Heart right ventricle (tissue), 16 donors: ENCODE measurements around the gene ALOX15B. TPM values are rescaled to one million over a fixed set of nuclear protein-coding genes. Genes with fewer than 3 reads are reported as not detected.

Source experiments
- ATAC-seq, 8 donors: fragments of 200-7000 bp; cut with Tn5 transposase; one replicate each; pipeline ENCODE4 v1.9.1; 2020; ENCODE audit warnings: mild to moderate bottlenecking in 8 of 8, moderate library complexity in 8 of 8, moderate number of reproducible peaks in 1 of 8
- DNase-seq, 2 donors: peaks; one replicate each; pipeline ENCODE4 v3.0.0-alpha.2; 2020
- H3K27ac ChIP-seq, 10 donors: fragments of 200-600 bp; sonication (generic) in 2 of 10; one replicate each; pipeline versions ENCODE4 v1.5.0 to v1.8.0; 2020 to 2022; ENCODE audit warnings: mild to moderate bottlenecking in 3 of 10
- H3K27me3 ChIP-seq, 7 donors: fragments of 200-600 bp; one replicate each; pipeline ENCODE4 v1.8.0; 2021 to 2022; ENCODE audit warnings: mild to moderate bottlenecking in 2 of 7
- H3K36me3 ChIP-seq, 9 donors: fragments of 200-600 bp; sonication (generic) in 1 of 9; one replicate each; pipeline versions ENCODE4 v1.5.0 to v1.8.0; 2020 to 2022; ENCODE audit warnings: mild to moderate bottlenecking in 2 of 9
- H3K4me1 ChIP-seq, 9 donors: fragments of 200-600 bp; sonication (generic) in 1 of 9; one replicate each; pipeline versions ENCODE4 v1.5.0 to v1.8.0; 2020 to 2022; ENCODE audit warnings: mild to moderate bottlenecking in 4 of 9
- H3K4me3 ChIP-seq, 10 donors: fragments of 200-600 bp; sonication (generic) in 2 of 10; one replicate each; pipeline versions ENCODE4 v1.5.0 to v1.8.0; 2020 to 2022; ENCODE audit warnings: mild to moderate bottlenecking in 7 of 10, moderate library complexity in 2 of 10
- H3K9me3 ChIP-seq, 11 donors: fragments of 200-600 bp in 10 of 11; sonication (generic) in 2 of 11; one replicate each; pipeline versions ENCODE4 v1.5.0 to v1.8.0; 2013 to 2022; ENCODE audit warnings: mild to moderate bottlenecking in 2 of 11, control low read depth in 1 of 11, moderate library complexity in 1 of 11
- CTCF ChIP-seq, 9 donors: fragments of 200-600 bp; sonication (generic) in 2 of 9; IDR thresholded peaks; one replicate each; pipeline versions ENCODE4 v1.5.0 to v1.8.0; 2021 to 2022; ENCODE audit warnings: antibody characterized with exemption in 9 of 9, mild to moderate bottlenecking in 5 of 9, moderate library complexity in 1 of 9
- WGBS, 2 donors: extraction: QIAGEN DNeasy Blood & Tissue Kit; methylation state at CpG; one replicate each; pipeline ENCODE4 v1.1.7; 2013; ENCODE audit warnings: inconsistent platforms in 1 of 2; 5-methylcytosine and 5-hydroxymethylcytosine counted together
- intact Hi-C, 10 donors: fragments of 100-400 bp; cut with DNase I; formaldehyde crosslinking; loops; one replicate each; pipeline versions ENCODE4 v1.11.1 to v1.14.2; 2022
- polyA plus RNA-seq, 2 donors: library from polyadenylated mRNA; stranded (reverse); fragments of 200-250 nt; gene quantifications; one replicate each; pipeline ENCODE4 v1.2.3, GENCODE V29; 2013
- total RNA-seq, 10 donors: library from RNA; stranded (reverse); fragmentation: NEBNext Ultra II Directional in 3 of 10; extraction: Animal tissue kit (Norgen Biotek cat#: 25700) in 3 of 10; gene quantifications; one replicate each; pipeline versions ENCODE4 v1.2.1 to v1.2.4, GENCODE V29; 2021 to 2023
- donor health status: Arrhythmogenic right ventricular cardiomyopathy.
- donor health status: ischemic (EF 13 %, LVEDD 7.1; RV severe dilation, severe dysfunction).
- donor health status: healthy with polysubstance abuse.
- donor health status: DM: no; HTN: yes; CAD: no.
- donor health status: DM: no; HTN: no; CAD: no.
- donor health status: ischemic (EF 25% LVEDD 6.9; RV normal size, moderate dysfunction).
- donor health status: ischemic (EF 25% LVEDD 5.7; RV mildly dilated, moderate dysfunction).
- donor health status: healthy.
- donor health status: DM: yes; HTN: yes; CAD: no.
- donor health status: Ischemic cardiomyopathy.
- donor health status: ischemic (EF 35%, LVEDD 5.7; RV mildly dilated, moderate dysfunction).
- donor health status: nonischemic (EF 11% LVEDD 7.7; RV severe dilation, severe dysfunction).
- donor health status: DM: yes; HTN: yes; CAD: no.
- donor health status: PGD.
- donor health status: ischemic (EF 29% LVEDD 5.4; RV normal size, mild dysfunction).
- donor health status: nonischemic (EF 23%, LVEDD 6.1; RV moderate dilation, normal function).

Gene ALOX15B
- total and polyA plus RNA-seq, 12 donors: 0.10 to 1.3 (median 0.27) TPM; not detected in 6

GRCh38 chr17:8074554-8074953 lies 35.7 kb downstream of the ALOX15B start:
- Histone ChIP-seq H3K4me3 (no peak overlapping the region), H3K4me1 (peaks cover 4 to 29% (median 25%) of the 10 kb centered on the region in 9 donors), H3K36me3 (no peaks in the 10 kb centered on the region), H3K9me3 (no peaks in the 10 kb centered on the region), H3K27ac (no peak overlapping the region), H3K27me3 (peaks cover 6 to 92% (median 88%) of the 10 kb centered on the region in 7 donors)
- DNase-seq: no peak
- intact Hi-C loops: loop anchor here in 1 of 10 donors (5.0 kb wide), 1 partner anchor 223 kb away; the partner anchor contains the start of gene SLC25A35
- no peak for ATAC-seq
- WGBS, 2 donors: 35 to 46% methylated on average over 7 of the region's 7 CpGs
- TF ChIP-seq CTCF (IDR thresholded peaks at IDR 0.05): no peak

GRCh38 chr17:8075081-8075480 lies 36.2 kb downstream of the ALOX15B start:
- Histone ChIP-seq H3K27me3 (peaks cover 6 to 95% (median 92%) of the 10 kb centered on the region in 7 donors), H3K4me1 (peaks cover 7 to 32% (median 30%) of the 10 kb centered on the region in 9 donors), H3K9me3 (no peaks in the 10 kb centered on the region), H3K36me3 (no peaks in the 10 kb centered on the region), H3K27ac (no peak overlapping the region), H3K4me3 (no peak overlapping the region)
- ATAC-seq (no peak), DNase-seq (no peak)
- intact Hi-C loops: loop anchor here in 2 of 10 donors (5.0 kb wide), 2 partner anchors 42 to 227 kb away; partner anchors contain the start of gene ALOXE3 (in 1 of the 2)
- TF ChIP-seq CTCF (IDR thresholded peaks at IDR 0.05): no peak
- WGBS, 2 donors: 75 to 92% methylated on average over 3 of the region's 3 CpGs

- intact Hi-C loops: loop anchor here in 2 of 10 donors (5.0 kb wide), 2 partner anchors 42 to 227 kb away; partner anchors contain the start of gene ALOXE3 (in 1 of the 2)
Measured at GRCh38 chr17:8075574-8076342, 36.9 kb downstream of the ALOX15B start.

More at GRCh38 chr17:8075574-8076342, 36.9 kb downstream of the ALOX15B start:
- no peaks in the 10 kb centered on the region for H3K36me3 ChIP-seq
- DNase-seq: no peak
- peaks cover 9 to 39% (median 34%) of the 10 kb centered on the region in 9 donors for H3K4me1 ChIP-seq
- H3K9me3 ChIP-seq: no peaks in the 10 kb centered on the region
- WGBS, 2 donors: 92 to 93% methylated on average over 14 of the region's 14 CpGs
- no peak for TF ChIP-seq CTCF (IDR thresholded peaks at IDR 0.05)
- no peak overlapping the region for H3K27ac ChIP-seq
- H3K4me3 ChIP-seq: no peak overlapping the region
- H3K27me3 ChIP-seq: peaks cover 6 to 99% (median 97%) of the 10 kb centered on the region in 7 donors
- no peak for ATAC-seq
